ENCODE results near the gene RBFOX1.

GRCh38 chr16:7515543-7515942, 182.9 kb downstream of the RBFOX1 start:
- TF ChIP-seq EGR1 (IDR thresholded peaks at IDR 0.05; ENCODE audit: borderline replicate concordance in 1 of 2, low read depth in 2 of 2, low read length in 2 of 2) = no peak
- no peak for TF ChIP-seq EP300 (IDR thresholded peaks at IDR 0.05; ENCODE audit: borderline replicate concordance in 1 of 2, control insufficient read depth in 1 of 2, low read depth in 2 of 2, low read length in 2 of 2)
- no peak for TF ChIP-seq DPF2 (IDR thresholded peaks at IDR 0.05)
- TF ChIP-seq JUNB (IDR thresholded peaks at IDR 0.05) = no peak
- no peak for TF ChIP-seq CTCF (IDR thresholded peaks at IDR 0.05 in 2 of 3, conservative IDR thresholded peaks at IDR 0.05 in 1 of 3; ENCODE audit: control insufficient read depth in 2 of 3, extremely low read depth in 1 of 3, insufficient read depth in 1 of 3, low read depth in 3 of 3, low read length in 3 of 3)
- no peak for TF ChIP-seq MXI1 (IDR thresholded peaks at IDR 0.05; ENCODE audit: low read depth, low read length)
- TF ChIP-seq NFXL1 (IDR thresholded peaks at IDR 0.05; ENCODE audit: borderline replicate concordance) = no peak
- no peak for TF ChIP-seq RBBP5 (conservative IDR thresholded peaks at IDR 0.05)
- no peak for TF ChIP-seq JUND (IDR thresholded peaks at IDR 0.05; ENCODE audit: low read depth, low read length)
- no peak for TF ChIP-seq POLR2AphosphoS5 (IDR thresholded peaks at IDR 0.05; ENCODE audit: low read length)

Measured in GM12878 (cell line).